ENCODE results near the gene AIRE. TPM values are rescaled to one million over a fixed set of nuclear protein-coding genes. Genes with fewer than 3 reads are reported as not detected.
A peak's percentile ranks its signal among the peaks of the same experiment; 100 is the strongest.

AIRE gene
- total RNA-seq, 1 donor from 2014 or later = not detected

DNA sequence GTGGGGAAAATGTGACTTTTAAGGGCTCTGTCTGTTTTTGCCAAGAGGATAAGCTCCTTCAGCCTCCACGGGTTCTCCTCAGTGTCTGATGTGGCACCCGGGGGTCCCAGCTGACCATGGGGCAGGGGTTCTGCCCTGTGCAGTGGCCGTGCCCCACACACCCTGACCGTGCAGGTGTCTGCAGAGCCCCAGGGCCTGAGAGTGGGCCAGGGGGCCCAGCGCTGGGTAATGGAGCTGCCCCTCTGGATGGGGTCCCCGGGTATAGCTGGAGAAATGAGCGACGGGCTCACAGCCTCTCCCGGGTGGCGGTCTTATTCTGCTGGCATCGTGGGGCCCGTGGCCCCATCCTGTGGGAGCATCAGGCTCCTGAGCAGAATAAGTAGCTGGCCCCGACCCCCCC is 11.2 kb downstream of the AIRE start:
- peak overlapping the region; percentile 2 for H3K27ac ChIP-seq (replicated peaks)
- H3K9me3 ChIP-seq (replicated peaks) = no peaks in the 10 kb centered on the region
- no peak for DNase-seq
- peaks cover 3% of the 10 kb centered on the region for H3K27me3 ChIP-seq (ENCODE audit: low read depth)
- TF ChIP-seq, protein P1, sequence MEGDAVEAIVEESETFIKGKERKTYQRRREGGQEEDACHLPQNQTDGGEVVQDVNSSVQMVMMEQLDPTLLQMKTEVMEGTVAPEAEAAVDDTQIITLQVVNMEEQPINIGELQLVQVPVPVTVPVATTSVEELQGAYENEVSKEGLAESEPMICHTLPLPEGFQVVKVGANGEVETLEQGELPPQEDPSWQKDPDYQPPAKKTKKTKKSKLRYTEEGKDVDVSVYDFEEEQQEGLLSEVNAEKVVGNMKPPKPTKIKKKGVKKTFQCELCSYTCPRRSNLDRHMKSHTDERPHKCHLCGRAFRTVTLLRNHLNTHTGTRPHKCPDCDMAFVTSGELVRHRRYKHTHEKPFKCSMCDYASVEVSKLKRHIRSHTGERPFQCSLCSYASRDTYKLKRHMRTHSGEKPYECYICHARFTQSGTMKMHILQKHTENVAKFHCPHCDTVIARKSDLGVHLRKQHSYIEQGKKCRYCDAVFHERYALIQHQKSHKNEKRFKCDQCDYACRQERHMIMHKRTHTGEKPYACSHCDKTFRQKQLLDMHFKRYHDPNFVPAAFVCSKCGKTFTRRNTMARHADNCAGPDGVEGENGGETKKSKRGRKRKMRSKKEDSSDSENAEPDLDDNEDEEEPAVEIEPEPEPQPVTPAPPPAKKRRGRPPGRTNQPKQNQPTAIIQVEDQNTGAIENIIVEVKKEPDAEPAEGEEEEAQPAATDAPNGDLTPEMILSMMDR (IDR thresholded peaks at IDR 0.05; ENCODE audit: borderline replicate concordance) = no peak
- peaks cover 60% of the 10 kb centered on the region for H3K4me1 ChIP-seq
- intact Hi-C loops (cut with micrococcal nuclease) = no loop called here
- H3K4me3 ChIP-seq = no peak overlapping the region
- H3K36me3 ChIP-seq = no peaks in the 10 kb centered on the region

DNA sequence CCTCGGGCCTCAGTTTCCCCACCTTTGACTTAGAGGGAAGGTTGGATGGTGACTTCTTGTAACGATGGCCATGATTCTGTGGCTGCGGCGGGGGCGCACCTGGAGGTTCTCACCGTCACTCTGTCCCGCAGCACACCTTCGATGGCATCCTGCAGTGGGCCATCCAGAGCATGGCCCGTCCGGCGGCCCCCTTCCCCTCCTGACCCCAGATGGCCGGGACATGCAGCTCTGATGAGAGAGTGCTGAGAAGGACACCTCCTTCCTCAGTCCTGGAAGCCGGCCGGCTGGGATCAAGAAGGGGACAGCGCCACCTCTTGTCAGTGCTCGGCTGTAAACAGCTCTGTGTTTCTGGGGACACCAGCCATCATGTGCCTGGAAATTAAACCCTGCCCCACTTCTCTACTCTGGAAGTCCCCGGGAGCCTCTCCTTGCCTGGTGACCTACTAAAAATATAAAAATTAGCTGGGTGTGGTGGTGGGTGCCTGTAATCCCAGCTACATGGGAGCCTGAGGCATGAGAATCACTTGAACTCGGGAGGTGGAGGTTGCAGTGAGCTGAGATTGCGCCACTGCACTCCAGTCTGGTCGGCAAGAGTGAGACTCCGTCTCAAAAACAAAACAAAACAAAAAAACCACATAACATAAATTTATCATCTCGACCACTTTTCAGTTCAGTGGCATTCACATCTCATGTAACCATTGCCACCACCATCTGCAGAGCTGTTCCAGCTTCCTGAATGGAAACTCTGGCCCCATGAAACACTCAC is 12.0 kb downstream of the AIRE start:
- H3K27ac ChIP-seq (replicated peaks) = peak overlapping the region; percentile 50
- H3K9me3 ChIP-seq (replicated peaks) = no peaks in the 10 kb centered on the region
- no peak overlapping the region for H3K4me3 ChIP-seq
- peaks cover 68% of the 10 kb centered on the region for H3K4me1 ChIP-seq
- intact Hi-C loops (cut with micrococcal nuclease) = no loop called here
- TF ChIP-seq, protein P1 (IDR thresholded peaks at IDR 0.05; ENCODE audit: borderline replicate concordance) = peak; percentile 84
- H3K27me3 ChIP-seq (ENCODE audit: low read depth) = peaks cover 3% of the 10 kb centered on the region
- DNase-seq = peak; percentile 88
- H3K36me3 ChIP-seq = no peaks in the 10 kb centered on the region

DNA sequence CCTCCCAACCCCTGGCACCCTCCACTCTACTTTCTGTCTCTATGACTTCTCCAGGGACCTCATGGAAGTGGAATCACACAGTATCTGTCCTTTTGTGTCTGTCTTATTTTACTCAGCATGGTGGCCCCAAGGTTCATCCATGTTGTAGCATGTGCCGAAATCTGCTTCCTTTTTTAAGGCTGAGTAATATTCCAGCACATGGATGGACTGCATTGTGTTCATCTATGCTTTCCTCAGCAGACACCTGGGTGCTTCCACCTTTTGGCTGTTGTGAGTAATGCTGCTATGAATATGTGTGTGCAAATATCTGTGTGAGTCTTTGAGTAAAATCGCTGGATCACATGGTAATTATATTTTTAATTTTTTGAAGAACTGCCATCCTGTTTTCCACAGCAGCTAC is 12.6 kb downstream of the AIRE start:
- DNase-seq = no peak
- H3K36me3 ChIP-seq = no peaks in the 10 kb centered on the region
- TF ChIP-seq, protein P1 (IDR thresholded peaks at IDR 0.05; ENCODE audit: borderline replicate concordance) = no peak
- H3K4me1 ChIP-seq = peaks cover 74% of the 10 kb centered on the region
- intact Hi-C loops (cut with micrococcal nuclease) = no loop called here
- H3K9me3 ChIP-seq (replicated peaks) = no peaks in the 10 kb centered on the region
- peaks cover 2% of the 10 kb centered on the region for H3K27me3 ChIP-seq (ENCODE audit: low read depth)
- no peak overlapping the region for H3K4me3 ChIP-seq
- peak overlapping the region; percentile 50 for H3K27ac ChIP-seq (replicated peaks)

DNA sequence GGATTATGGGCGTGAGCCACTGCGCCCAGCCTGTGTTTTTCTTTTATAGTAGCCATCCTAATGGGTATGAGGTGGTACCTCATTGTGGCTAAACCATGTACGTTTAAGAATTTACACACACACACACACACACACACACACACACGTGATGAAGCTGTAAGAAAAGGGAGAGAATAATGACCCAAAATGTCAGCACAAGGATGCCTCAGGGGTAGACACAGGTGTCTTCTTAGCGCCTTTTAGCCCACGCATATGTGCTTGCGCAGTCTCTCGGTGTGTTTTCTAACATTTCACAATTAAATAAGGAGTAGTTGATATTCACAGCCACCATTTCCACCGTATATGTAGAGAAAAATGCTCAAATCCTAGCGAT is 13.4 kb downstream of the AIRE start:
- Histone ChIP-seq H3K4me3 (peak overlapping the region; percentile 82), H3K9me3 (replicated peaks) (no peaks in the 10 kb centered on the region), H3K27ac (replicated peaks) (peak overlapping the region; percentile 95), H3K36me3 (no peaks in the 10 kb centered on the region), H3K4me1 (peaks cover 82% of the 10 kb centered on the region), H3K27me3 (ENCODE audit: low read depth) (no peaks in the 10 kb centered on the region)
- intact Hi-C loops (cut with micrococcal nuclease) = no loop called here
- no peak for DNase-seq
- TF ChIP-seq, protein P1 (IDR thresholded peaks at IDR 0.05; ENCODE audit: borderline replicate concordance) = no peak

DNA sequence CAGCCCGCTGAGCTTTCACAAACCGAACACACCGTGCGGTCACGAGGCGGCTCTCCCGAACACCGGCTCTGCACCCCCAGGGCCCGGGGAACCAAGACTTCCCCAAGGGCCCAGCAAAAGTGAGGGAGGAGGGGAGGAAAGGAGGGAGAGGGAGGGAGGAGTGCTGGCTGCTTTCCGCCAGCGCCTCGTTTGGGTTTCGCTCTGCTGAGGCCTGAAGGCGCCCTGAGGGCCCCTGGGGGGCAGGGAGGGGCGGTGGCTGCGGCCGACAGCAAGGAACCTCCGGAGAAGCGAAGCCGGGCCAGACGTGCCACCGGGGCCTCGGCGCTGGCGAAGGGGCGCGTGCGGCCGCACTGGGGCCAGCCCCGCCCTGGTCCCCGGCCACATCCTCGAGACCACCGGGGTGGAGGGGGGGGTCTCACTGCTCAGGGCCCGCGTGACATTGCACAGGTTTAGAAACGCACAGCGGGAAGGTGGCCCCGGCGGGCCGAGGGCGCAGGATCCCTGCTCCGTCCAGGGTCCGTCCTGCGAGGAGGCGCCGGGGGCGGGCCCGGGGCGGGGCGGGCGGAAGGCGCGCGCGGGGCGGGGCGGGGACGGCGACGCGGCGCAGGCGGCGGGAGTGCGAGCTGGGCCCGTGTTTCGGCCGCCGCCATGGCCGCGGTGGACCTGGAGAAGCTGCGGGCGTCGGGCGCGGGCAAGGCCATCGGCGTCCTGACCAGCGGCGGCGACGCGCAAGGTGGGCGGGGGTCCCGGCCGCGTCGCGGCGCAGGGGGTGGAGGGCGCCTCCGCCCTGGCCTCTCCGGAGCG is 14.0 kb downstream of the AIRE start, which contains the start of gene PFKL:
Gene PFKL, plus strand, starts transcription at position 596 of the 804 bp plus-strand sequence. Its CDS starts 53 bp downstream, at position 649.
- Histone ChIP-seq H3K4me1 (peaks cover 81% of the 10 kb centered on the region), H3K27ac (replicated peaks) (peak within 1 kb of the TSS; percentile 95), H3K36me3 (no peaks in the 10 kb centered on the region), H3K27me3 (ENCODE audit: low read depth) (no peaks in the 10 kb centered on the region), H3K4me3 (peak within 1 kb of the TSS; percentile 82), H3K9me3 (replicated peaks) (no peaks in the 10 kb centered on the region)
- DNase-seq = peak; percentile 79
- TF ChIP-seq, protein P1 (IDR thresholded peaks at IDR 0.05; ENCODE audit: borderline replicate concordance) = no peak
- intact Hi-C loops (cut with micrococcal nuclease) = no loop called here
